ENCODE results near the gene DUSP9.

DNA sequence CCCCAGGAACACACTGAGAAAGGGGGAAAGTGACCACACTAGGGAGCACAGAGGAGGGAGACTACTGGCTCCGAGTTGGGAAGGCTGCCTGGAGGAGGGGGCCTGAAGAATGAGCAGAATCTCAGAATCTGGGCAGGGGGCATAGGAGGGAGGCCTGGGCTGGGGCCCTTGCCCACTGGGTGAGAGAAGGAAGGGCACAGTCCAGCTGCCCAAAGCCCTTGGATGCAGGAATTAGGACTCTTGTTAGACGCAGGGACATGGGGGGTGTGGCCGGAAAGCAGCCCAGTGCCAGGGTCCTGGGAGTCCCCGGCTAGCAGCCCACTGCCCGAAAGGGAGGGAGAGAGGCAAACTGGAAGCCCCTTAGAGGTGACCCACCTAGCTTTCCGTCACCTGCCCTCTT, 1.9 kb upstream of the DUSP9 start:
- TF ChIP-seq, protein P1, sequence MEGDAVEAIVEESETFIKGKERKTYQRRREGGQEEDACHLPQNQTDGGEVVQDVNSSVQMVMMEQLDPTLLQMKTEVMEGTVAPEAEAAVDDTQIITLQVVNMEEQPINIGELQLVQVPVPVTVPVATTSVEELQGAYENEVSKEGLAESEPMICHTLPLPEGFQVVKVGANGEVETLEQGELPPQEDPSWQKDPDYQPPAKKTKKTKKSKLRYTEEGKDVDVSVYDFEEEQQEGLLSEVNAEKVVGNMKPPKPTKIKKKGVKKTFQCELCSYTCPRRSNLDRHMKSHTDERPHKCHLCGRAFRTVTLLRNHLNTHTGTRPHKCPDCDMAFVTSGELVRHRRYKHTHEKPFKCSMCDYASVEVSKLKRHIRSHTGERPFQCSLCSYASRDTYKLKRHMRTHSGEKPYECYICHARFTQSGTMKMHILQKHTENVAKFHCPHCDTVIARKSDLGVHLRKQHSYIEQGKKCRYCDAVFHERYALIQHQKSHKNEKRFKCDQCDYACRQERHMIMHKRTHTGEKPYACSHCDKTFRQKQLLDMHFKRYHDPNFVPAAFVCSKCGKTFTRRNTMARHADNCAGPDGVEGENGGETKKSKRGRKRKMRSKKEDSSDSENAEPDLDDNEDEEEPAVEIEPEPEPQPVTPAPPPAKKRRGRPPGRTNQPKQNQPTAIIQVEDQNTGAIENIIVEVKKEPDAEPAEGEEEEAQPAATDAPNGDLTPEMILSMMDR (IDR thresholded peaks at IDR 0.05; ENCODE audit: extremely low read depth in 1 of 2, insufficient read depth in 1 of 2, low read depth in 1 of 2, low read length in 2 of 2) = no peak
- no peak for TF ChIP-seq POLR2A (IDR thresholded peaks at IDR 0.05; ENCODE audit: low read depth, low read length)
- TF ChIP-seq MYC (IDR thresholded peaks at IDR 0.05; ENCODE audit: low read depth, low read length) = no peak
- no peak for TF ChIP-seq EZH2 (IDR thresholded peaks at IDR 0.05; ENCODE audit: borderline replicate concordance, low read depth, low read length, severe bottlenecking)
- no peak for TF ChIP-seq POLR2AphosphoS5 (IDR thresholded peaks at IDR 0.05; ENCODE audit: insufficient read depth, low read depth, low read length)
- TF ChIP-seq JUN (IDR thresholded peaks at IDR 0.05; ENCODE audit: borderline replicate concordance, insufficient read depth, insufficient read length, low read depth) = no peak
